MCF 10A (cell line): ENCODE measurements around the gene CAPSL. TPM values are rescaled to one million over a fixed set of nuclear protein-coding genes. Genes with fewer than 3 reads are reported as not detected.

ENCODE experiments used
- BruUV-seq: library from RNA; stranded (reverse); fragments of 400-500 nt; replicated peaks from 2 replicates; lab custom pipeline; 2021; lab: Mats Ljungman, UMichigan
- CTCF ChIA-PET: fragments of 300-600 bp; sonication (Branson Sonifier 250); formaldehyde crosslinking; extraction: SDS; loops from one replicate; lab custom pipeline; 2021; ENCODE audit warnings: antibody characterized with exemption, inconsistent platforms; lab: Yijun Ruan, JAX
- POLR2A ChIA-PET: fragments of 300-600, 350-650 bp; sonication (Branson Sonifier 250); formaldehyde crosslinking; extraction: SDS; loops from one replicate; lab custom pipeline; 2020; ENCODE audit warnings: antibody characterized with exemption, inconsistent platforms; lab: Yijun Ruan, JAX
- DNase-seq: peaks from one replicate; pipeline ENCODE4 v3.0.0-alpha.2; 2018; ENCODE audit not compliant: unreplicated experiment
- H3K27ac Mint-ChIP-seq: one replicate; pipeline ENCODE4 v1.8.0; 2022; ENCODE audit warnings: mild to moderate bottlenecking, low read depth, mixed read lengths; ENCODE audit not compliant: unreplicated experiment
- H3K27me3 Mint-ChIP-seq: one replicate; pipeline ENCODE4 v1.8.0; 2022; ENCODE audit warnings: mixed read lengths; ENCODE audit not compliant: insufficient read depth, unreplicated experiment
- H3K36me3 Mint-ChIP-seq: one replicate; pipeline ENCODE4 v1.8.0; 2022; ENCODE audit warnings: mild to moderate bottlenecking, moderate library complexity, mixed read lengths; ENCODE audit not compliant: insufficient read depth, unreplicated experiment
- H3K4me1 Mint-ChIP-seq: one replicate; pipeline ENCODE4 v1.8.0; 2022; ENCODE audit warnings: mixed read lengths; ENCODE audit not compliant: insufficient read depth, unreplicated experiment
- H3K4me3 Mint-ChIP-seq: one replicate; pipeline ENCODE4 v1.8.0; 2022; ENCODE audit warnings: mild to moderate bottlenecking, moderate library complexity, mixed read lengths; ENCODE audit not compliant: unreplicated experiment
- H3K9me3 Mint-ChIP-seq: one replicate; pipeline ENCODE4 v1.8.0; 2022; ENCODE audit warnings: mixed read lengths; ENCODE audit not compliant: unreplicated experiment
- CTCF ChIP-seq: fragments of 200-600 bp; IDR thresholded peaks from one replicate; pipeline ENCODE4 v1.8.0; 2022; ENCODE audit warnings: antibody characterized with exemption, mild to moderate bottlenecking; ENCODE audit not compliant: unreplicated experiment
- intact Hi-C: fragments of 100-400 bp; cut with micrococcal nuclease; formaldehyde crosslinking; loops from 2 replicates; pipeline ENCODE4 v1.14.1; 2022
- total RNA-seq: library from RNA; stranded (reverse); gene quantifications from 2 replicates; pipeline ENCODE4 v1.2.3, GENCODE V29; 2022

The CAPSL gene
- total RNA-seq, 1 experiment from 2014 or later: not detected

DNA sequence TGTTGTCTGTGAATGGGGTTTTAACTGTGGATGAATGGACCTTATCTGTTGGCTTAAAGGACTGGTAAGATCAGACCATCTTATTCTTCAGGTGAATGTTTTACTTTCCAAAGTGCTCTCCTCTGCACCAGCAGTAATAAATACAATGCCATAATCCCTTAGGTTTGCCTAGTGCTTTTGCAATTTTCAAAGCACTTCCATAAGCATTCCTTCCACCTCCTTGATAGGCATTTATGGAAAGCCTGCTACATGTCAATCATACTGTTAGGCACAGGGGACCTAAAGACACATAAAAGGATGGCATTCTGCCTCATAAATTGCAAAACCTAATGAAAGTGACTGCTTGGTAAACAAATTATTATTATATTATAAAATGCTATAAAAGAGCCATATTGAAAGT, 60.3 kb downstream of the CAPSL start:
- Mint-ChIP-seq H3K27ac (no peak overlapping the region), H3K36me3 (no peaks in the 10 kb centered on the region), H3K4me1 (peaks cover 15% of the 10 kb centered on the region), H3K9me3 (no peaks in the 10 kb centered on the region), H3K4me3 (no peak overlapping the region), H3K27me3 (no peaks in the 10 kb centered on the region)
- no peak for TF ChIP-seq CTCF
- ChIA-PET POLR2A (no interaction called here), CTCF (interaction anchor here (1.0 kb wide), 1 partner anchor 73 kb away, joined by 3 read pairs; no protein-coding TSS in a partner anchor)
- intact Hi-C loops: no loop called here
- no TSS peak for BruUV-seq
- DNase-seq: no peak

GRCh38 chr5:35877655-35878054, 60.8 kb downstream of the CAPSL start:
- POLR2A ChIA-PET: no interaction called here
- no peaks in the 10 kb centered on the region for H3K36me3 Mint-ChIP-seq
- CTCF ChIA-PET: no interaction called here
- H3K4me1 Mint-ChIP-seq: peaks cover 14% of the 10 kb centered on the region
- no peak overlapping the region for H3K27ac Mint-ChIP-seq
- no peaks in the 10 kb centered on the region for H3K9me3 Mint-ChIP-seq
- H3K4me3 Mint-ChIP-seq: no peak overlapping the region
- H3K27me3 Mint-ChIP-seq: no peaks in the 10 kb centered on the region
- TF ChIP-seq CTCF: no peak
- no TSS peak for BruUV-seq
- DNase-seq: no peak
- intact Hi-C loops: no loop called here

GRCh38 chr5:35876922-35877321, 61.5 kb downstream of the CAPSL start:
- H3K27me3 Mint-ChIP-seq: no peaks in the 10 kb centered on the region
- CTCF ChIA-PET: no interaction called here
- peak overlapping the region; percentile 12 for H3K4me3 Mint-ChIP-seq
- H3K36me3 Mint-ChIP-seq: no peaks in the 10 kb centered on the region
- POLR2A ChIA-PET: no interaction called here
- peak; percentile 56 for DNase-seq
- intact Hi-C loops: no loop called here
- TF ChIP-seq CTCF: no peak
- no TSS peak for BruUV-seq
- no peaks in the 10 kb centered on the region for H3K9me3 Mint-ChIP-seq
- peaks cover 14% of the 10 kb centered on the region for H3K4me1 Mint-ChIP-seq
- no peak overlapping the region for H3K27ac Mint-ChIP-seq

DNA sequence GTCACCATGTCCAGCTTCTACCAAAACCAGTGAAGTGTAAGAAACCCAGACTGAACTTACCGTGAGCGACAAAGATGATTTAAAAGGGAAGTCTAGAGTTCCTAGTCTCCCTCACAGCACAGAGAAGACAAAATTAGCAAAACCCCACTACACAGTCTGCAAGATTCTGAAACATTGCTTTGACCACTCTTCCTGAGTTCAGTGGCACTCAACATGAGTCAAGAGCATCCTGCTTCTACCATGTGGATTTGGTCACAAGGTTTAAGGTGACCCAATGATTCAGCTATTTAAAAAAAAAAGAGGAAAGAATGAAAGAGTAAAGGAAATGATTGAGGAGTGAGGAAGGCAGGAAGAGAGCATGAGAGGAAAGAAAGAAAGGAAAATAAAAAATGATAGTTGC, 62.0 kb downstream of the CAPSL start:
- Mint-ChIP-seq H3K27ac (no peak overlapping the region), H3K9me3 (no peaks in the 10 kb centered on the region), H3K36me3 (no peaks in the 10 kb centered on the region), H3K27me3 (no peaks in the 10 kb centered on the region), H3K4me3 (no peak overlapping the region), H3K4me1 (peaks cover 14% of the 10 kb centered on the region)
- DNase-seq: no peak
- no peak for TF ChIP-seq CTCF
- CTCF ChIA-PET: interaction anchor here (0.6 kb wide), 1 partner anchor 1895 kb away, joined by 4 read pairs; no protein-coding TSS in a partner anchor
- POLR2A ChIA-PET: no interaction called here
- intact Hi-C loops: no loop called here
- BruUV-seq: no TSS peak
